ENCODE measurements around the gene PLEKHG2. TPM values are rescaled to one million over a fixed set of nuclear protein-coding genes. Genes with fewer than 3 reads are reported as not detected.

Gene PLEKHG2
- total RNA-seq, 1 experiment from 2014 or later, result 29.0 TPM

- Histone ChIP-seq H3K4me3 (replicated peaks in 1 of 2; ENCODE audit: low read depth in 1 of 2, low read length in 2 of 2) (peak overlapping the region in 1 of 2 experiments; percentile 31; a peak in 3 of 4 replicates), H3K9ac (ENCODE audit: low read length) (peak overlapping the region; percentile 61), H3K4me1 (ENCODE audit: control insufficient read depth in 1 of 2, insufficient read depth in 2 of 2, low read length in 2 of 2) (peaks cover 56 to 61% of the 10 kb centered on the region in 2 experiments), H3K27ac (ENCODE audit: low read depth, low read length) (peak overlapping the region; percentile 77), H2AFZ (ENCODE audit: low read depth, low read length, poor library complexity, severe bottlenecking) (no peak overlapping the region), H4K20me1 (ENCODE audit: insufficient read depth) (peaks cover 1% of the 10 kb centered on the region; the same call in 1 of the 2 replicates), H3K9me2 (ENCODE audit: insufficient read depth) (no peaks in the 10 kb centered on the region), H3K4me2 (ENCODE audit: low read length) (peak overlapping the region; percentile 59), H3K9me3 (ENCODE audit: control insufficient read depth in 1 of 2, insufficient read depth in 1 of 2, low read depth in 1 of 2, low read length in 2 of 2) (no peaks in the 10 kb centered on the region), H3K79me2 (ENCODE audit: insufficient read depth, low read length) (peaks cover 13% of the 10 kb centered on the region), H3K27me3 (ENCODE audit: insufficient read depth, low read length) (no peaks in the 10 kb centered on the region), H3K36me3 (ENCODE audit: control insufficient read depth in 1 of 2, insufficient read depth in 2 of 2, low read length in 2 of 2) (peaks cover 12 to 13% of the 10 kb centered on the region in 2 experiments; a peak in 3 of 4 replicates)
- intact Hi-C loops (cut with micrococcal nuclease), result no loop called here
- no TSS peak for BruUV-seq (replicated peaks)
- ChIA-PET POLR2A (interaction anchor here (0.7 to 6.0 kb wide), 9 partner anchors 8 to 37 kb away, joined by 3 to 33 read pairs (median 3); partner anchors contain the start of genes MED29, PAF1, RPS16 and SUPT5H), RAD21 (ENCODE audit: low non-redundant PET in 1 of 2, low total read pairs in 2 of 2, uncharacterized antibody in 2 of 2, unreplicated experiment in 2 of 2) (no interaction called here), CTCF (interaction anchor here (1.3 kb wide), 2 partner anchors 14 to 30 kb away, joined by 5 to 6 read pairs; no protein-coding TSS in a partner anchor)
- ATAC-seq, result peak; percentile 64
- no peak for DNase-seq (ENCODE audit: low read depth, low spot score)
- TF ChIP-seq MAX (IDR thresholded peaks at IDR 0.05) (no peak), EGR1 (IDR thresholded peaks at IDR 0.05; ENCODE audit: low read depth) (no peak), CTCF (IDR thresholded peaks at IDR 0.05 in 2 of 3, conservative IDR thresholded peaks at IDR 0.05 in 1 of 3; ENCODE audit: borderline replicate concordance in 1 of 3, insufficient read depth in 1 of 3, low read depth in 2 of 3, low read length in 2 of 3) (no peak), ZFX (IDR thresholded peaks at IDR 0.05) (peak; percentile 25; the same call in 1 of the 2 replicates), SIN3A (IDR thresholded peaks at IDR 0.05; ENCODE audit: low read depth) (no peak), POLR2AphosphoS5 (IDR thresholded peaks at IDR 0.05; ENCODE audit: low read depth, low read length) (no peak), TCF7L2 (IDR thresholded peaks at IDR 0.05; ENCODE audit: borderline replicate concordance, extremely low read depth, insufficient read depth, insufficient read length) (no peak), SRF (IDR thresholded peaks at IDR 0.05; ENCODE audit: low read depth) (no peak)
These were observed 16.0 kb downstream of the PLEKHG2 start for GRCh38 chr19:39428283-39429112.
